Smooth muscle cell (in vitro differentiated cells): ENCODE measurements around the gene IKZF2. TPM values are rescaled to one million over a fixed set of nuclear protein-coding genes. Genes with fewer than 3 reads are reported as not detected.

Experiments used
- DNase-seq: peaks from one replicate; lab custom pipeline; 2025; ENCODE audit not compliant: unreplicated experiment; lab: John Stamatoyannopoulos, UW
- H2AFZ ChIP-seq: fragments of 200-600 bp; sonication (generic); 2 replicates; pipeline ENCODE4 v1.6.0; 2016; ENCODE audit warnings: antibody characterized with exemption, low read depth, mild to moderate bottlenecking
- H3F3A ChIP-seq: fragments of 200-600 bp; sonication (generic); 2 replicates; pipeline ENCODE4 v1.6.0; 2017; ENCODE audit warnings: antibody characterized with exemption, low read depth
- H3K27ac ChIP-seq: fragments of 200-600 bp; sonication (generic); 2 replicates; pipeline ENCODE4 v1.5.1; 2016; ENCODE audit warnings: low read depth, mild to moderate bottlenecking
- H3K27me3 ChIP-seq: fragments of 200-600 bp; sonication (generic); 2 replicates; pipeline ENCODE4 v1.6.1; 2016; ENCODE audit warnings: low read depth, mild to moderate bottlenecking
- H3K36me3 ChIP-seq: fragments of 200-600 bp; sonication (generic); 2 replicates; pipeline ENCODE4 v1.5.1; 2016; ENCODE audit warnings: low read depth
- H3K4me1 ChIP-seq: fragments of 200-600 bp; sonication (generic); 2 replicates; pipeline ENCODE4 v1.5.1; 2016; ENCODE audit warnings: low read depth
- H3K4me2 ChIP-seq: fragments of 200-600 bp; sonication (generic); 2 replicates; pipeline ENCODE4 v1.6.0; 2016; ENCODE audit warnings: mild to moderate bottlenecking
- H3K4me3 ChIP-seq: fragments of 200-600 bp; sonication (generic); 2 replicates; pipeline ENCODE4 v1.5.1; 2016; ENCODE audit warnings: mild to moderate bottlenecking
- H3K79me2 ChIP-seq: fragments of 200-600 bp; sonication (generic); 2 replicates; pipeline ENCODE4 v1.6.0; 2016; ENCODE audit warnings: low read depth, mild to moderate bottlenecking
- H3K9ac ChIP-seq: fragments of 200-600 bp; sonication (generic); 2 replicates; pipeline ENCODE4 v1.6.0; 2016; ENCODE audit warnings: low read depth
- H3K9me3 ChIP-seq: fragments of 200-600 bp; sonication (generic); replicated peaks from 2 replicates; pipeline ENCODE4 v1.5.1; 2016; ENCODE audit warnings: low read depth
- H4K20me1 ChIP-seq: fragments of 200-600 bp; sonication (generic); 2 replicates; pipeline ENCODE4 v1.6.0; 2016; ENCODE audit warnings: low read depth
- CTCF ChIP-seq: fragments of 200-600 bp; sonication (generic); IDR thresholded peaks from 2 replicates; pipeline ENCODE4 v1.5.1; 2017; ENCODE audit warnings: borderline replicate concordance, mild to moderate bottlenecking, antibody characterized with exemption; ENCODE audit not compliant: insufficient read depth, poor library complexity, severe bottlenecking
- WGBS: methylation state at CpG from one replicate; pipeline ENCODE4 v1.1.7; 2016; ENCODE audit warnings: low lambda C conversion rate; 5-methylcytosine and 5-hydroxymethylcytosine counted together
- polyA plus RNA-seq: library from polyadenylated mRNA; unstranded; fragments of >200 nt; fragmentation: Nextera tagmentation; extraction: Ambion mirVana; gene quantifications from 2 replicates; pipeline ENCODE4 v1.2.1, GENCODE V29; 2016
- total RNA-seq: library from RNA; depleted of rRNA; stranded (reverse); fragments of >200 nt; gene quantifications from 2 replicates; pipeline ENCODE4 v1.2.3, GENCODE V29; 2014

The IKZF2 gene
- total and polyA plus RNA-seq, 2 experiments from 2014 or later, result 0.69 to 16.5 TPM

DNA sequence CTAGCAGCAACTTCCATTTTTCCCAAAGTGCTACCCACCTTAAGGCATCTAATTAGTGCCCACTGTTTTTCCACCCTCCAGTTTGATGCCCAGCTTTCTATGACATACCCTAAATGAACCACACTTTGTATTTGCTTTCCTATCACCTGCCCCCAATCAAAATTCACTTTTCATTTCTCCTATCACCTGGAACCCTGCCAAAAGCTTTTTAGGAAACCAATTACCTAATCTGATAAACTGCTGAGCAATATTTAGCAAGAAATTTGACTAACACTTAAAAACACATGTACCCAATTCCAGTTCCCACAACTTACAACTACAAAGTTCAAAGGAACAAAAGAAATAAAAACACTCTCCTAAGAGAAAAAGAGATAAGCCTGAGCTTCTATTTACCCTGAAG lies 71.7 kb downstream of the IKZF2 start:
- no peaks in the 10 kb centered on the region for H3K9me3 ChIP-seq
- H2AFZ ChIP-seq, result no peak overlapping the region
- no peak for DNase-seq
- no peak overlapping the region for H3K4me3 ChIP-seq
- no peaks in the 10 kb centered on the region for H3K79me2 ChIP-seq
- no peaks in the 10 kb centered on the region for H4K20me1 ChIP-seq
- H3F3A ChIP-seq, result no peaks in the 10 kb centered on the region
- no peaks in the 10 kb centered on the region for H3K4me1 ChIP-seq
- no peak overlapping the region for H3K27ac ChIP-seq
- H3K4me2 ChIP-seq, result no peak overlapping the region
- H3K27me3 ChIP-seq, result no peaks in the 10 kb centered on the region
- no peaks in the 10 kb centered on the region for H3K36me3 ChIP-seq
- H3K9ac ChIP-seq, result no peak overlapping the region
- TF ChIP-seq CTCF, result no peak

GRCh38 chr2:213078686-213079085 lies 72.7 kb downstream of the IKZF2 start:
- Histone ChIP-seq H3K27ac (no peak overlapping the region), H3K9me3 (no peaks in the 10 kb centered on the region), H3K4me3 (no peak overlapping the region), H3F3A (no peaks in the 10 kb centered on the region), H3K27me3 (no peaks in the 10 kb centered on the region), H2AFZ (no peak overlapping the region), H3K36me3 (no peaks in the 10 kb centered on the region), H4K20me1 (no peaks in the 10 kb centered on the region), H3K79me2 (no peaks in the 10 kb centered on the region), H3K9ac (no peak overlapping the region), H3K4me1 (no peaks in the 10 kb centered on the region), H3K4me2 (no peak overlapping the region)
- TF ChIP-seq CTCF, result no peak
- 86% methylated on average over 1 of the region's 1 CpG for WGBS
- DNase-seq, result no peak

DNA sequence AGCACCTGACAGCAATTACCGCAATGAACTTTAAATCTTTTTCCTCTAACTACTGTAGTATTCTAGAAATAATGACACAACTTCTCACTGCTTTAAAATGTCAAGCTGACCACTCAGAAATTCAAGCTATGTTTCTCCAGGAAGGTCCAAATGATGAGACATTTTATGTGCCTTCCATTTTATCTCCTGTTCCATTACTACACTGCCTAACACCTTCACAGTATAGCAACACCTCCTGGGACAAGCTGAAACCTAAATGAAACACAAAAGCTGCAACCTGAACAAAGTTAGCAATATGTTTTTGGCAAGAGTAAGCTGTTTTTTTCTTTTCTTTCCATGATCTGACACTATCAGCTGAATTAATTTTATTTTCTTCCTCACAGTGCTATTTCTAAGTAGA lies 81.9 kb downstream of the IKZF2 start:
- Histone ChIP-seq H2AFZ (no peak overlapping the region), H3F3A (no peaks in the 10 kb centered on the region), H3K9ac (no peak overlapping the region), H3K4me1 (peaks cover 8% of the 10 kb centered on the region), H3K27ac (no peak overlapping the region), H3K4me2 (no peak overlapping the region), H3K4me3 (no peak overlapping the region), H4K20me1 (no peaks in the 10 kb centered on the region), H3K9me3 (no peaks in the 10 kb centered on the region), H3K79me2 (no peaks in the 10 kb centered on the region), H3K27me3 (no peaks in the 10 kb centered on the region), H3K36me3 (no peaks in the 10 kb centered on the region)
- TF ChIP-seq CTCF, result no peak
- DNase-seq, result no peak
- WGBS, result 67% methylated on average over 1 of the region's 1 CpG

- Histone ChIP-seq H3K9me3 (no peaks in the 10 kb centered on the region), H3K27me3 (no peaks in the 10 kb centered on the region), H3K4me2 (no peak overlapping the region), H2AFZ (no peak overlapping the region), H3K4me1 (peaks cover 8% of the 10 kb centered on the region), H3K4me3 (no peak overlapping the region), H3K79me2 (no peaks in the 10 kb centered on the region), H4K20me1 (no peaks in the 10 kb centered on the region), H3K36me3 (no peaks in the 10 kb centered on the region), H3F3A (no peaks in the 10 kb centered on the region), H3K27ac (no peak overlapping the region), H3K9ac (no peak overlapping the region)
- no peak for TF ChIP-seq CTCF
- DNase-seq, result no peak
- WGBS, result 56% methylated on average over 2 of the region's 2 CpGs
Observed at GRCh38 chr2:213068676-213069359, 82.6 kb downstream of the IKZF2 start.
